ENCODE data around the gene TRABD2A.
A peak's percentile ranks its signal among the peaks of the same experiment; 100 is the strongest.
"Not testable (repeated sequence)": the region's sequence is repeated elsewhere in the genome, so short reads cannot be mapped to it uniquely, and the experiment has no call there.

TRABD2A gene

DNA sequence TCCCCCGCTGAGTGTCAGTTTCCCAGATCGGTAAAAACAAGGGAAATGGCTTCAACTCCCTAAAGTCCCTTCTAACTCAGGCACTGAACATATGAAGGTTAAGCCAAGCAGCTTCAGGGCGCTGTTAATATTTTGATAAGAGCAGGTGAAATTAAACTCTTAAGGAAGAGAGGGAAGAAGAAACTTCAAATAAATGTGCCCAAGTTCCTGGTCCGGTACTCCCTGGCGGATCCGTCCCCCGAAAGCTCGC lies 564 bp downstream of the TRABD2A start:
- Histone ChIP-seq H3K4me3 (ENCODE audit: low read length in 2 of 2) (peak overlapping the region; percentile 82 to 92), H3K36me3 (ENCODE audit: control insufficient read depth in 2 of 2, insufficient read depth in 2 of 2, low read length in 2 of 2) (no peaks in the 10 kb centered on the region), H3K27me3 (ENCODE audit: control insufficient read depth in 2 of 2, insufficient read depth in 2 of 2, low read length in 2 of 2) (peaks cover 0 to 2% of the 10 kb centered on the region in 2 donors), H3K4me1 (ENCODE audit: control insufficient read depth in 2 of 2, insufficient read depth in 2 of 2, low read length in 2 of 2) (peaks cover 0 to 7% of the 10 kb centered on the region in 2 donors), H3K27ac (ENCODE audit: low read depth in 2 of 2, low read length in 2 of 2) (peak overlapping the region; percentile 85), H3K9me3 (ENCODE audit: control insufficient read depth in 2 of 2, low read length in 2 of 2) (no peaks in the 10 kb centered on the region), H3K9ac (ENCODE audit: low read depth in 1 of 2, low read length in 2 of 2) (peak overlapping the region; percentile 94 to 96)

DNA sequence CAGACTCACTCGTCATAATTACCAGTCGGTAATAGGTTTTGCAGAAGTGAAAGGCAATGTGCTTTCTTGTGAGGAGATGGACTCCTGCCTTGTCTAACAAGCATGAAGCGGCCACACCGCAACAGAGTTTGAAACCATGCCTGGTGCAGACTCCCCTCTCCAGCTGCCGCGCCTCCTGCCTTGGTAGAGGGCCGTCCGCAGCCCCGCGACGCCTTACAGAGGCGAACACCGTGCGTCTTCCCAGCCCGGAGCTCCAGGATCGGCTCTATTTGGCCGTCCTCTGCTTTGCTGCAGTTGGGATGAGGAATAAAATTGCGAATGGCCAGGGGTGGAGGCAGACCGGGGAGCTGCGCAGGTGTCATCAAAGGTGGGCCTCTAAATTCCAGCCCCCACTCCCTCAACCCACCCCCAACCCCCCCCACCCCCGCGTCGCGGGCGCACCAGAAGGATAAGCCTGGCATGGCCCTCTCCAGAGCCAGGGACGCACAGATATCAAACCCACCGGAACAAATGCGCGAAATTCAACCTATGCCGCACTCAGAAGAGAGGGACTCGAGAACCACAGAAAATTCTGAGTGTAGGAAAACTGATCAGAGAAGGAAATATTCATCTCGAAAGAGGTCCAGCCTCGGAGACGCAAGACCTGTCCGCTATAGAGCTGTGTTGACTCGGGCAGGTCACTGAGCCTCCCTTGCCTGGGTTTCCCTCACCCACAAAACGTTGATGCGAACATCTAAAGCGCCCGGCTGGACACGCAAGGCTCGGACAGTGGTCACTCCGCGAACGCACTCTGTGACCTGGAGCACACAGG lies 1.1 kb downstream of the TRABD2A start:
- Histone ChIP-seq H3K27me3 (ENCODE audit: control insufficient read depth in 2 of 2, insufficient read depth in 2 of 2, low read length in 2 of 2) (peaks cover 0 to 2% of the 10 kb centered on the region in 2 donors), H3K36me3 (ENCODE audit: control insufficient read depth in 2 of 2, insufficient read depth in 2 of 2, low read length in 2 of 2) (no peaks in the 10 kb centered on the region), H3K27ac (ENCODE audit: low read depth in 2 of 2, low read length in 2 of 2) (peak overlapping the region; percentile 85), H3K4me3 (ENCODE audit: low read length in 2 of 2) (peak overlapping the region; percentile 82 to 92), H3K4me1 (ENCODE audit: control insufficient read depth in 2 of 2, insufficient read depth in 2 of 2, low read length in 2 of 2) (peaks cover 0 to 7% of the 10 kb centered on the region in 2 donors), H3K9me3 (ENCODE audit: control insufficient read depth in 2 of 2, low read length in 2 of 2) (no peaks in the 10 kb centered on the region), H3K9ac (ENCODE audit: low read depth in 1 of 2, low read length in 2 of 2) (peak overlapping the region; percentile 94 to 96)

DNA sequence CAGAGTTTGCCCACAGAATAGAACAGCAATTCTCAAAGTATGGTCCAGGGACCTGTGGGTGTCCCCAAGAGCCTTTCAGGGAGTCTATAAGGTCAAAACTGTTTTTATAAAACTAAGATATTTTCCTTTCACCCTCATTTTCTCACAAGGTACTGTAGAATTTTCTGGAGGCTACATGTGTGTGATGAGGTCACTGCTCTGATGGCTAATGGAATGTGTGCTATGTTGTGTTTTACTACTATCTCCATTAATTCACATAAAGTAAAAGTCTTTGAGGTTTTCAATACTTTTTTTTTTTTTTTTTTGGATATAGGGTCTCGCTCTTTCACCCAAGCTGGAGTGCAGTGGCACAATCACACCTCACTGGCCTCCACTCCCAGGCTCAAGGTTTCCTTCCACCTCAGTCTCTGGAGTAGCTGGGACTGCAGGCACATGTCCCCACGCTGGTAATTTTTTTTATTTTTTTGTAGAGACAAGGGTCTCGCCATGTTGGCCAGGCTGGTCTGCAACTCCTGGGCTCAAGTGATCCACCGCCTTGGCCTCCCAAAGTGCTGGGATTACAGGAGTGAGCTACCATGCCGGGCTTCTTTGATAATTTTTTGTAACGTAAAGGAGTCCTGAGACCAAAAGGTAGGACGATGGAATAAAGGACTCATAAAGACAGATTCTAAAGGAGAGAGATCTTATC lies 1.8 kb downstream of the TRABD2A start:
- peaks cover 0 to 5% of the 10 kb centered on the region in 2 donors for H3K4me1 ChIP-seq (ENCODE audit: control insufficient read depth in 2 of 2, insufficient read depth in 2 of 2, low read length in 2 of 2)
- H3K27me3 ChIP-seq (ENCODE audit: control insufficient read depth in 2 of 2, insufficient read depth in 2 of 2, low read length in 2 of 2), result peaks cover 0 to 2% of the 10 kb centered on the region in 2 donors
- H3K9ac ChIP-seq (ENCODE audit: low read depth in 1 of 2, low read length in 2 of 2), result peak overlapping the region; percentile 60 to 67
- peaks cover 3 to 4% of the 10 kb centered on the region in 2 donors for H3K36me3 ChIP-seq (ENCODE audit: control insufficient read depth in 2 of 2, insufficient read depth in 2 of 2, low read length in 2 of 2)
- no peaks in the 10 kb centered on the region for H3K9me3 ChIP-seq (ENCODE audit: control insufficient read depth in 2 of 2, low read length in 2 of 2)
- peak overlapping the region; percentile 24 to 59 for H3K27ac ChIP-seq (ENCODE audit: low read depth in 2 of 2, low read length in 2 of 2)
- peak overlapping the region; percentile 82 to 92 for H3K4me3 ChIP-seq (ENCODE audit: low read length in 2 of 2)

GRCh38 chr2:84878459-84878858 lies 2.4 kb downstream of the TRABD2A start:
- peaks cover 0 to 2% of the 10 kb centered on the region in 2 donors for H3K27me3 ChIP-seq (ENCODE audit: control insufficient read depth in 2 of 2, insufficient read depth in 2 of 2, low read length in 2 of 2)
- H3K9ac ChIP-seq (ENCODE audit: low read depth in 1 of 2, low read length in 2 of 2), result peak overlapping the region; percentile 26 to 67
- H3K4me1 ChIP-seq (ENCODE audit: control insufficient read depth in 2 of 2, insufficient read depth in 2 of 2, low read length in 2 of 2), result peaks cover 0 to 3% of the 10 kb centered on the region in 2 donors
- H3K4me3 ChIP-seq (ENCODE audit: low read length in 2 of 2), result peak overlapping the region; percentile 82 to 92
- peaks cover 3 to 6% of the 10 kb centered on the region in 2 donors for H3K36me3 ChIP-seq (ENCODE audit: control insufficient read depth in 2 of 2, insufficient read depth in 2 of 2, low read length in 2 of 2)
- no peaks in the 10 kb centered on the region for H3K9me3 ChIP-seq (ENCODE audit: control insufficient read depth in 2 of 2, low read length in 2 of 2)
- peak overlapping the region in 1 of 2 donors; percentile 33 for H3K27ac ChIP-seq (ENCODE audit: low read depth in 2 of 2, low read length in 2 of 2)

DNA sequence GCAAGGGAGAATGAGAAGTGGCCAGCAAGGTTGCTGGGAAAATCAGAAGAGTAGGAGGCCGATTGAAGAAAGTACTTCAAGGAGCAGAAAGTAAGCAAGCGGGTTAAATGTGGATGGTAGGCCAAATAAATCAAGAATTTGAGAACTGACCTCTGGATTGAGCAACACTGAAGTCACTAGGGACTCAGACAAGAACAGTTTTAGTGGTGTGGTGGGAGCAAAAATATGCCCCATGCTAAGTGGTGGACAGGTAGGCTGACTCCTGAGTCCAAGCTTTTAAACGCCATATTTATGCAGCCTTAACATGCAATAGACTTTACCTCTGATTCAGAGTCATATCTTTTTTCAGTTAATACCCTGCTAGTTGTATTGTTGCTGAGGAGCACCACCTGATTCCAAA lies 4.5 kb downstream of the TRABD2A start:
- Histone ChIP-seq H3K27ac (ENCODE audit: low read depth in 2 of 2, low read length in 2 of 2) (no peak overlapping the region), H3K36me3 (ENCODE audit: control insufficient read depth in 2 of 2, insufficient read depth in 2 of 2, low read length in 2 of 2) (peaks cover 3 to 11% of the 10 kb centered on the region in 2 donors), H3K4me1 (ENCODE audit: control insufficient read depth in 2 of 2, insufficient read depth in 2 of 2, low read length in 2 of 2) (peaks cover 0 to 3% of the 10 kb centered on the region in 2 donors), H3K9ac (ENCODE audit: low read depth in 1 of 2, low read length in 2 of 2) (no peak overlapping the region), H3K27me3 (ENCODE audit: control insufficient read depth in 2 of 2, insufficient read depth in 2 of 2, low read length in 2 of 2) (peaks cover 0 to 2% of the 10 kb centered on the region in 2 donors), H3K4me3 (ENCODE audit: low read length in 2 of 2) (no peak overlapping the region), H3K9me3 (ENCODE audit: control insufficient read depth in 2 of 2, low read length in 2 of 2) (no peaks in the 10 kb centered on the region)

- not testable (repeated sequence) for H3K4me1 ChIP-seq (ENCODE audit: control insufficient read depth in 2 of 2, insufficient read depth in 2 of 2, low read length in 2 of 2); H3K27ac ChIP-seq (ENCODE audit: low read depth in 2 of 2, low read length in 2 of 2); H3K4me3 ChIP-seq (ENCODE audit: low read length in 2 of 2); H3K27me3 ChIP-seq (ENCODE audit: control insufficient read depth in 2 of 2, insufficient read depth in 2 of 2, low read length in 2 of 2); H3K9ac ChIP-seq (ENCODE audit: low read depth in 1 of 2, low read length in 2 of 2); H3K9me3 ChIP-seq (ENCODE audit: control insufficient read depth in 2 of 2, low read length in 2 of 2)
- peaks cover 7 to 12% of the 10 kb centered on the region in 2 donors for H3K36me3 ChIP-seq (ENCODE audit: control insufficient read depth in 2 of 2, insufficient read depth in 2 of 2, low read length in 2 of 2)
Measured at GRCh38 chr2:84875619-84876018, 5.3 kb downstream of the TRABD2A start.

- peaks cover 0 to 1% of the 10 kb centered on the region in 2 donors for H3K27me3 ChIP-seq (ENCODE audit: control insufficient read depth in 2 of 2, insufficient read depth in 2 of 2, low read length in 2 of 2)
- H3K9ac ChIP-seq (ENCODE audit: low read depth in 1 of 2, low read length in 2 of 2), result no peak overlapping the region
- peaks cover 0 to 3% of the 10 kb centered on the region in 2 donors for H3K4me1 ChIP-seq (ENCODE audit: control insufficient read depth in 2 of 2, insufficient read depth in 2 of 2, low read length in 2 of 2)
- H3K4me3 ChIP-seq (ENCODE audit: low read length in 2 of 2), result no peak overlapping the region
- peaks cover 11 to 16% of the 10 kb centered on the region in 2 donors for H3K36me3 ChIP-seq (ENCODE audit: control insufficient read depth in 2 of 2, insufficient read depth in 2 of 2, low read length in 2 of 2)
- H3K9me3 ChIP-seq (ENCODE audit: control insufficient read depth in 2 of 2, low read length in 2 of 2), result no peaks in the 10 kb centered on the region
- H3K27ac ChIP-seq (ENCODE audit: low read depth in 2 of 2, low read length in 2 of 2), result no peak overlapping the region
Measured at GRCh38 chr2:84875213-84875560, 5.7 kb downstream of the TRABD2A start.

- no peak overlapping the region for H3K4me3 ChIP-seq (ENCODE audit: low read length in 2 of 2)
- no peak overlapping the region for H3K27ac ChIP-seq (ENCODE audit: low read depth in 2 of 2, low read length in 2 of 2)
Measured at GRCh38 chr2:84874381-84875212, 6.3 kb downstream of the TRABD2A start.

DNA sequence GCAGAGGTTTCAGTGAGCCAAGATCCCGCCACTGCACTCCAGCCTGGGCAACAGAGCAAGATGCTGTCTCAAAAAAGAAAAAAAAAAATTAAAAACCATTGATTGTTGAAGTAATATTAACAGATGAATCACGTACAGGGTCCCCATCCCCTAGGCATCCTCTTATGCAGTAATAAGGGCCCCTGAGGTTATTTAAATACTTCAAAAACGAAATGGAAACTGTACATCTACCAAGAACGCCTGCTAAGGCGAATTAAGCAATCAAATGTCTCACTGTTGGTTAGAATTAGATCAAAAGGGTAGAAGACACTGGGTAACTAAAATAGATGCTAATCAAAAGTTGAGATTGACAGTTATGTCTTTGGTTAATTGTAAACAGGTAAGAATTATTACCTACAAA lies 7.5 kb downstream of the TRABD2A start:
- H3K36me3 ChIP-seq (ENCODE audit: control insufficient read depth in 2 of 2, insufficient read depth in 2 of 2, low read length in 2 of 2), result peaks cover 13 to 19% of the 10 kb centered on the region in 2 donors
- H3K27me3 ChIP-seq (ENCODE audit: control insufficient read depth in 2 of 2, insufficient read depth in 2 of 2, low read length in 2 of 2), result no peaks in the 10 kb centered on the region
- H3K27ac ChIP-seq (ENCODE audit: low read depth in 2 of 2, low read length in 2 of 2), result no peak overlapping the region
- no peaks in the 10 kb centered on the region for H3K9me3 ChIP-seq (ENCODE audit: control insufficient read depth in 2 of 2, low read length in 2 of 2)
- no peak overlapping the region for H3K4me3 ChIP-seq (ENCODE audit: low read length in 2 of 2)
- no peak overlapping the region for H3K9ac ChIP-seq (ENCODE audit: low read depth in 1 of 2, low read length in 2 of 2)
- H3K4me1 ChIP-seq (ENCODE audit: control insufficient read depth in 2 of 2, insufficient read depth in 2 of 2, low read length in 2 of 2), result peaks cover 0 to 3% of the 10 kb centered on the region in 2 donors

More at GRCh38 chr2:84874381-84875212, 6.3 kb downstream of the TRABD2A start:
- H3K36me3 ChIP-seq (ENCODE audit: control insufficient read depth in 2 of 2, insufficient read depth in 2 of 2, low read length in 2 of 2), result peaks cover 13 to 19% of the 10 kb centered on the region in 2 donors
- H3K4me1 ChIP-seq (ENCODE audit: control insufficient read depth in 2 of 2, insufficient read depth in 2 of 2, low read length in 2 of 2), result peaks cover 0 to 3% of the 10 kb centered on the region in 2 donors
- no peaks in the 10 kb centered on the region for H3K27me3 ChIP-seq (ENCODE audit: control insufficient read depth in 2 of 2, insufficient read depth in 2 of 2, low read length in 2 of 2)
- no peak overlapping the region for H3K9ac ChIP-seq (ENCODE audit: low read depth in 1 of 2, low read length in 2 of 2)
- H3K9me3 ChIP-seq (ENCODE audit: control insufficient read depth in 2 of 2, low read length in 2 of 2), result no peaks in the 10 kb centered on the region

GRCh38 chr2:84872691-84873090 lies 8.2 kb downstream of the TRABD2A start:
- not testable (repeated sequence) for H3K9me3 ChIP-seq (ENCODE audit: control insufficient read depth in 2 of 2, low read length in 2 of 2); H3K4me3 ChIP-seq (ENCODE audit: low read length in 2 of 2); H3K27me3 ChIP-seq (ENCODE audit: control insufficient read depth in 2 of 2, insufficient read depth in 2 of 2, low read length in 2 of 2); H3K27ac ChIP-seq (ENCODE audit: low read depth in 2 of 2, low read length in 2 of 2); H3K4me1 ChIP-seq (ENCODE audit: control insufficient read depth in 2 of 2, insufficient read depth in 2 of 2, low read length in 2 of 2); H3K9ac ChIP-seq (ENCODE audit: low read depth in 1 of 2, low read length in 2 of 2)
- peaks cover 13 to 19% of the 10 kb centered on the region in 2 donors for H3K36me3 ChIP-seq (ENCODE audit: control insufficient read depth in 2 of 2, insufficient read depth in 2 of 2, low read length in 2 of 2)
